COLO829 (cell line): Measurements from ENCODE around the gene GPC5.
"Not testable (repeated sequence)": the region's sequence is repeated elsewhere in the genome, so short reads cannot be mapped to it uniquely, and the experiment has no call there.

Source experiments
- DNase-seq: peaks from one replicate; pipeline ENCODE4 v3.0.0; 2012; ENCODE audit warnings: low spot score

The GPC5 gene

GRCh38 chr13:92656103-92656502 lies 1257.7 kb downstream of the GPC5 start:
- DNase-seq: no peak

GRCh38 chr13:92656648-92657047 lies 1258.2 kb downstream of the GPC5 start:
- DNase-seq: no peak

GRCh38 chr13:92657565-92657964 lies 1259.1 kb downstream of the GPC5 start:
- no peak for DNase-seq

GRCh38 chr13:92658293-92658692 lies 1259.9 kb downstream of the GPC5 start:
- no peak for DNase-seq

GRCh38 chr13:92661406-92661805 lies 1263.0 kb downstream of the GPC5 start:
- DNase-seq: no peak

- no peak for DNase-seq
Observed at GRCh38 chr13:92668157-92668556, 1269.7 kb downstream of the GPC5 start.

- no peak for DNase-seq
Observed at GRCh38 chr13:92670096-92670495, 1271.7 kb downstream of the GPC5 start.

GRCh38 chr13:92671821-92672220 lies 1273.4 kb downstream of the GPC5 start:
- no peak for DNase-seq

GRCh38 chr13:92676246-92676645 lies 1277.8 kb downstream of the GPC5 start:
- DNase-seq: no peak

GRCh38 chr13:92677571-92677970 lies 1279.2 kb downstream of the GPC5 start:
- no peak for DNase-seq

- no peak for DNase-seq
Observed at GRCh38 chr13:92679602-92680001, 1281.2 kb downstream of the GPC5 start.

GRCh38 chr13:92681239-92681638 lies 1282.8 kb downstream of the GPC5 start:
- DNase-seq: no peak

GRCh38 chr13:92682832-92683517 lies 1284.6 kb downstream of the GPC5 start:
- no peak for DNase-seq

GRCh38 chr13:92694047-92694446 lies 1295.6 kb downstream of the GPC5 start:
- DNase-seq: no peak

GRCh38 chr13:92695827-92696226 lies 1297.4 kb downstream of the GPC5 start:
- not testable (repeated sequence) for DNase-seq

- DNase-seq: peak; percentile 9
Observed at GRCh38 chr13:92716749-92717148, 1318.3 kb downstream of the GPC5 start.

- no peak for DNase-seq
Observed at GRCh38 chr13:92717857-92718256, 1319.4 kb downstream of the GPC5 start.

GRCh38 chr13:92719868-92720267 lies 1321.4 kb downstream of the GPC5 start:
- DNase-seq: no peak

- DNase-seq: no peak
Observed at GRCh38 chr13:92721620-92722019, 1323.2 kb downstream of the GPC5 start.

GRCh38 chr13:92727118-92727517 lies 1328.7 kb downstream of the GPC5 start:
- no peak for DNase-seq

- no peak for DNase-seq
Observed at GRCh38 chr13:92734068-92734467, 1335.6 kb downstream of the GPC5 start.

- DNase-seq: no peak
Observed at GRCh38 chr13:92734545-92734944, 1336.1 kb downstream of the GPC5 start.

- no peak for DNase-seq
Observed at GRCh38 chr13:92735909-92736308, 1337.5 kb downstream of the GPC5 start.

- DNase-seq: no peak
Observed at GRCh38 chr13:92739306-92739818, 1340.9 kb downstream of the GPC5 start.
